Dedifferentiated amniotic fluid mesenchymal stem cell (primary cell): ENCODE measurements around the gene INTS2.
A peak's percentile ranks its signal among the peaks of the same experiment; 100 is the strongest.
"Not testable (repeated sequence)": the region's sequence is repeated elsewhere in the genome, so short reads cannot be mapped to it uniquely, and the experiment has no call there.

ENCODE experiments used
- DNase-seq: peaks from one replicate; pipeline ENCODE4 v3.0.0-alpha.2; 2016; ENCODE audit errors: extremely low spot score

The INTS2 gene

GRCh38 chr17:61894310-61894709 is 33.5 kb downstream of the INTS2 start:
- DNase-seq = not testable (repeated sequence)

- not testable (repeated sequence) for DNase-seq
Measured at GRCh38 chr17:61887733-61888132, 40.0 kb downstream of the INTS2 start.

GRCh38 chr17:61885865-61886264 is 41.9 kb downstream of the INTS2 start:
- DNase-seq = not testable (repeated sequence)

DNA sequence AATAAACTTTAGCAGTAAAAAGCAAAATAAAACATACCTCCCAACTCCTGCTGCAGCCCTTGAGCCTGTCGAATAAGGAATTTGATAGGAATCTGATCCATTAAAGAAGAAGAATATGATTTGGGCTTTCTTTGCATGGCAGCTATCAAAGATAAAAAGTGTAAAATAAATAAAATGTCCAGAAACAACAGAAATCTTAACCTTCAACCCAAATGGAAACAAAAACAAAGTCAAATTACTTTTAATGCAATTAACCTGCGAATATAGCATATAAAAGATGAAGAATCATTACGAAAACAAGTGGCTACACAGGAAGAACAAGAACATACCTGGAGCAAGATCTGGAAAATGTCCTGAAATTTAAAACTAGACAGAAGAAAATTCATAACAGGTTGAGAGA is 42.9 kb downstream of the INTS2 start:
- DNase-seq = no peak

DNA sequence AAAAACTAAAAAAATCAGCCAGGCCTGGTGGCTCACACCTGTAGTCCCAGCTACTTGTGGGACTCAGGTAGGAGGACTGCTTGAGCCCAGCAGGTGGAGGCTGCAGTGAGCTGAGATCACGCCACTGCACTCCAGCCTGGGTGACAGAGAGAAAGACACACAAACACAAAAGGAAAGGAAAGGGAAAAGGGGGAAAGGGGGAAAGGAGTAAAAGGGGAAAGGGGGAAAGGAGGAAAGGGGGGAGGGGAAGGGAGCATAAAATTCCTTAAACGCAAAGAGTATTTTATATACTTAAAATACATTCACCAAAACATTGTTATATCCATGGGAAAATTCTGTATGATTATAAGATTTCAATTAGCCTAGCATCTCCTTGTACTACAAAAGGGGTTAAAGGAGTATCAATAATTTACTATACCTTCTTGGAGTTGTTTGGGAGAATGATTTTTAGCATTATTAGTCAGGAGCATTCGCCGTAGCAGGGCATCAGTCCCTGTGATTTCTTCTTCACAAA is 47.1 kb downstream of the INTS2 start:
- no peak for DNase-seq

DNA sequence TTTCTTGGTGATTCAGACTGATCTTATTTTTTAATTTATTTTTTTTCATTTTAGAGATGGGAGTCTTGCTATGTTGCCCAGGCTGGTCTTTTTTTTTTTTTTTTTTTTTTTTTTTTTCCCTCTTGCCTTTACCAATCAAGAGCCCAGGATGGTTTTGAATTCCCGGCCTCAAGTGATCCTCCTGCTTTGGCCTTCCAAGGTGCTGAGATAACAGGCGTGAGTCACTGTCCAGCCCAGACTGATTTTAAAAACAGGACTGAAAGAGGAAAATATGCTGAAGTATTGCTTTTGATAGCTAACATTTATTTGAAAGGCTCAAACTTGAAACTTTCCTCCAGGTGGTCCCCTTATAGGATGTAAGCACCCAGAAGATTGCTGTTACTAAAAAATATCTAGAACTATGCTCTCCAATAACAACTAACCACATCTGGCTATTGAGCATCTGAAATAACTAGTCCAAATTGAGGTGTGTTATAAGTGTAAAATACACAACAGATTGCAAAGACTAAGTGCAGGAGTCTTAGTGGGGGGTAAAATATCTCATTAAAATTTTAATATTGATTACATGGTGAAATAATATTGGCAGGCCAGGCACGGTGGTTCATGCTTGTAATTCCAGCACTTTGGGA is 48.7 kb downstream of the INTS2 start:
- DNase-seq = no peak

DNA sequence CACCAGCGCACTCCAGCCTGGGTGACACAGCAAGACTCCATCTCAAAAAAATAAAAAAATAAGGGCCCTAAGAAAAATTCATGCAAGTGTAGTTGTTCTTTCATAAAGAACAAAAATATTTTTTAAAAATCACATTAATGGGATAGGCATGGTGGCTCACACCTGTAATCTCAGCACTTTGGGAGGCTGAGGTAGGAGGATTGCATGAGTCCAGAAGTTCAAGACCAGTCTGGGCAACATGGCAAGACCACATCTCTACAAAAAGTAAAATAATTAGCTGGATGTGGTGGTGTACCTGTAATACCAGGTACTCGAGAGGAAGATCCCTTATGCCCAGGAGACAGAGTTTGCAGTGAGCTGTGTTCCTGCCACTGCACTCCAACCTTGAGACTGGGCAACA is 49.3 kb downstream of the INTS2 start:
- no peak for DNase-seq

- DNase-seq = no peak
Measured at GRCh38 chr17:61877837-61878236, 49.9 kb downstream of the INTS2 start.

DNA sequence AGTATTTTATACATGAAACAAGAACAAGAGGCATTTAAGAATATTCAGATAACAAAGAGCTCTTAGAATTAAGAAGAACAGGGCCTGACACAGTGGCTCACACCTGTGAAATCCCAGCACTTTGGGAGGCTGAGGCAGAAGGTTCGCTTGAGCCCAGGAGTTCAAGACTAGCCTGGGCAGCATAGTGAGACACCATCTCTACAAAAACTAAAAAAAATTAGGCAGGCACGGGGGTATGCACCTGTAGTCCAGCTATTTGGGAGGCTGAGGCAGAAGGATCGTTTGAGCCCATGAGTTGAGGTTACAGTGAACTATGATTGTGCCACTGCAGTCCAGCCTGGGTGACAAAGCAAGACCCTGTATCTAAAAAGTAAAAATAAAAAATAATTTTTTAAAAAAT is 52.0 kb downstream of the INTS2 start:
- no peak for DNase-seq

DNA sequence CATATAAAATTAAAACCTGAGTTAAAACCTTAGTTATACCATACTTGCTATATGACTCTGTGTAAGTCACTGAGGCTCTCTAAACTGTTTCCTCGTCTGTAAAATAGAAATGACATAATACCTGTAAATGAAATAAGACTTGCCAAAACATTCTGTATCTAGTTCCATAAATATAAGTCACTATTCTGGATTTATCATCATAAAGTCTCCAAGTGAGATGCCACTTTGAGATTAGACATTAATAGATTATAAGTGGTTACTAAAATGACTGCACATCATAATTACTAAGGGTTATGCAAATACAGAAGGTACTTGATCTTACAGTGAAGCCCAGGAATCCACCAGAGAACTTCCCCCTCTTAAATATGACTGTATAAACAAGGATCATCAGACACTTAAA is 52.5 kb downstream of the INTS2 start:
- DNase-seq = no peak

DNA sequence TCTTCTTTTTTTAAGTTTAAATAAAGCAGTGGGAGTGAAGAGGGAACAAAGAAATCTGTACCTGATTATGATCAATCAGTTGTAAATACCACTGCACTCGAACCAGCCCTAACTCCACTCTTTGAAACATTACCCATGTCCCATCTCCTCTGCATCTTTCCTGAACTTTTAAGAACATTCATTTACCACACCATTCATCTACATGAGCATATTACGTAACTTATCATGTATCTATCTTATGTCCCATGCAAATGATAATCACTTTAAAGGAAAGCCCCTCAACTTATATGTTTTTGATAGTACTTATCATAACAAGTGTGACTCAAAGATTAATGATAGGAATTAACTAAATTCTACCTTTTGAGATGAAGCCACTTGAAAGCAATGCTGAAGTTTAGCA is 53.7 kb downstream of the INTS2 start:
- DNase-seq = no peak

GRCh38 chr17:61872099-61872498 is 55.7 kb downstream of the INTS2 start:
- no peak for DNase-seq

DNA sequence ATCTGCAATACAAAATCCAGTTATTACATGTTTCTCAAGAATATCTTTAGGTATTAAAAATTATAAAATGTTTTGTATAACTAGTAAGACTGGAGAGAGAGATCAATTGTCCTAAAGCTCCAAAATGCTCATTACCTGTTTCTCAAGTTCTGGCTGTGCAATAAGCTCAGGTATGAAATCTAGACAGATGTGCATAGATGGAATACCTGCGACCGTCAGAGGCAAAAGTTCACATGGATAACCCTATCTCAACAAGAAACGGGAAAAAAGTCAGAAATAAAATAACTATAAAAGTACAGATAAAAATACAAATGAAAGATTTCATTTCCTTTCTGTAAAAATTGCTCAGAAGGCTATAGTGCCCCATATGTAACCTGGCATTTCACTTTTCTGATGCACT is 58.6 kb downstream of the INTS2 start:
- no peak for DNase-seq

DNA sequence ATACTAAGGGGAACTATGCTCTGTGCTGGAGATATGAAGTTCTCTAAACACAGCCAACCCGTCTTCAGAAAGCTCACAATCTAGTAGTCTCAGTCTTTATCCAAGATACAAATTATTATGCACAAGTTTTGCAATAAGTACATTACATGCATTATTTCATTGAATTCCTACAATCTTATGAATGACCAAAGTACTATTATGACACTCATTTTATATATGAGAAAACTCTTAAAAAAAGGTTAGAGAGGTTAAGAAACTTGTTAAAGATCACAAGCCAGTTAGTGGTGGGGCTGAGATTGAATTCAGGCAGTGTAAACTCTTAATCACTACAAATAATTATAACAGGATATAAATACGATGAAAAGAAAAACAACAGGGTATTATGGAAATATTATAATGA is 59.7 kb downstream of the INTS2 start:
- DNase-seq = no peak

GRCh38 chr17:61867033-61867432 is 60.7 kb downstream of the INTS2 start:
- no peak for DNase-seq

DNA sequence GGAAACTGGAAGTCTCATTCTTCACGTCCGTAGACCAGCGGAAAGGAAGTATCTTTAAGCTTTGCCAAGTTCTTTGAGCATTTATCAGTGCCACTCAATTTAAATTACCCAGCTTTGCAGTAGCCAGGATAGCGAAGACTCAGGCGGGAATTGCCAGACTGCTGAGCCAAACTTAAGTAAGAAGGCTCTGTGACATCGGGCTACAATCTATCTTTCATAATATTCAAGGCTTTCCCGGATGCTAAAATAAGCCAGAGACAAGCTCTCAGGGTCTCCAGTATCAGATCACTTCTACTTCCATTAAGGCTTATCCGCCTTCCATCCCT is 64.0 kb downstream of the INTS2 start:
- DNase-seq = peak; percentile 45

DNA sequence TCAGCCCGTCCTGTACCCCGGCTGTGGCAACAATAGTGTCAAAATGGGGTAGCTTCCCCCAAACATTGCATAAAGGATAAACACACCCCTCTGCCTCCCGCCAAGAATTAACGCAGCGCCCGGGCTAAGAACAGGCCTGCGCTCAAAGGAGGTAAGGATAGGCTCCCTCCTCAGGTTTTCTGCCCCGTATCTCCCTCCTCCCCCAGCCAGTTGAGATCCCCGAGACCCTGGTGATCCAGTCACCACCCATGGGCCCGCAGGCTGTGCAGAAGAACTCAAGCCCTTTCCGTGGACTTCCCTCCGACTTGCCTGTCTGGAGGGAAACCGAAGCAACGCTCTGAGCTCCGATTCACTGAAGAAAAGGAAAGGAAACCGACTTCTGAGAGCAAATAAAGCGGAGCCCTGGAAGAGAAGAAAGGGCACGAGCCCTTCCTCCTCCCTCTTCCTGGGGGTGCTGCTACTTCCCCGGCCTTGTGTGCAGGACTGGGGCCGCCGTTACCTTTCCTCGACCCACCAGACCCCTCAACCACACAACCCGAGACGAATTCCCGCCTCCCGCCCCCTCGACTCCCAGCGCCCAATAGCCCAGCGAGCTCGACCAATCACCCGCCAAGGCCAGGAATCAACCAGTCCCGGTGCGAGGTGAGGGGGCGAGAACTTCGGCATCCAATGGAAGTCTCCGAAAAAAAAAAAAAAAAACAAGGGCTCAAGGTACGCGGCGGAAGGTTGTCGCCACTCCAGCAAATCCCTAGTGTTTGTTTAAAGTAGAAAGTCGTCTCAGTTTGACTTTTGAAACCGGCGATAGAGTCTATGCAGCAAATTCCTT is 64.6 kb downstream of the INTS2 start, which contains the start of gene BRIP1:
BRIP1 (minus strand) TSS at position 554 of the 826 bp plus-strand sequence. CDS start 1,989 bp downstream, outside the sequence.
- DNase-seq = peak; percentile 94

- no peak for DNase-seq
Measured at GRCh38 chr17:61862105-61862574, 65.6 kb downstream of the INTS2 start.

- DNase-seq = not testable (repeated sequence)
Measured at GRCh38 chr17:61860397-61860796, 67.4 kb downstream of the INTS2 start.

GRCh38 chr17:61856035-61856434 is 71.7 kb downstream of the INTS2 start:
- DNase-seq = no peak

DNA sequence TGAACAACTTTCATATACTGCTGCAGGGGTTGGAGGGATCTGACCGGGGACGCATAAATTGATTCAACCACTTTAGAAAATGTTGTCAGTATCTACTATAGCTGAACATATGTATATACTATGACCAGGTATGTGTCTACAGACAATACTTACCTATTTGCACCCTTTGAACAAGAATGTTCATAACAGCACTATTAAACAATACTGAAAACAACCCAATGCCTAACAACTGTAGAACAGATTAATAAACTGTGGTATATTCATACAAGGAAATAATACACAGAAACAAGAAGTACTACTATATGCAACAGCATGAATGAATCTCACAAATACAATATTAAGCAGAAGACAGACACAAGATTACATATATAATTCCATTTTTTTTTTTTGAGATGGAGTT is 74.9 kb downstream of the INTS2 start:
- no peak for DNase-seq

GRCh38 chr17:61849674-61850073 is 78.1 kb downstream of the INTS2 start:
- no peak for DNase-seq

- no peak for DNase-seq
Measured at GRCh38 chr17:61848896-61849295, 78.9 kb downstream of the INTS2 start.
